Middle frontal gyrus (tissue), 1 donor: ENCODE data around the gene SPATA31D3.
"Not testable (repeated sequence)": the region's sequence is repeated elsewhere in the genome, so short reads cannot be mapped to it uniquely, and the experiment has no call there.

ENCODE experiments used
- DNase-seq: peaks from one replicate; pipeline ENCODE4 v3.0.0-alpha.2; 2015; ENCODE audit warnings: low spot score; ENCODE audit errors: extremely low spot score

The SPATA31D3 gene

DNA sequence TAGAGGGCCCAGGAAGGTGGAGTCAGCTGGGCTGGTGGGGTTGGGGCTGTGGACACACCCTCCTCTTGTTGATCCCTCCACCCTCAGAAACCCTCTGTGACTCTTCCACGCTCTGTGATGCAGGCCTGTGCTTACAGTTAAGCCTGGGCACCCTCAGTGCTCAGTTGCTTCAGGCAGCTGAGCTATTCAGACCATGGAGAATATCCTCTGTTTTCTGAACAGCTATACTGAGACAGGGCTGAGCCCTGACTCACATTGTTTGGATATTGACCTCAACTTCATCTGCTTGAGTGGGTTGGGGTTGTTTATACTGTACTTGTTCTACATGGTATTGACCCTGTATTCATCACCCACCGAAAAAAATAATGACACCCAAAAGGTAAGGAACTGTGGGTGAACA is at the start of gene SPATA31D3:
Gene SPATA31D3, plus strand, starts transcription at position 108 of the 400 bp plus-strand sequence. Its CDS starts 86 bp downstream, at position 194.
- not testable (repeated sequence) for DNase-seq

DNA sequence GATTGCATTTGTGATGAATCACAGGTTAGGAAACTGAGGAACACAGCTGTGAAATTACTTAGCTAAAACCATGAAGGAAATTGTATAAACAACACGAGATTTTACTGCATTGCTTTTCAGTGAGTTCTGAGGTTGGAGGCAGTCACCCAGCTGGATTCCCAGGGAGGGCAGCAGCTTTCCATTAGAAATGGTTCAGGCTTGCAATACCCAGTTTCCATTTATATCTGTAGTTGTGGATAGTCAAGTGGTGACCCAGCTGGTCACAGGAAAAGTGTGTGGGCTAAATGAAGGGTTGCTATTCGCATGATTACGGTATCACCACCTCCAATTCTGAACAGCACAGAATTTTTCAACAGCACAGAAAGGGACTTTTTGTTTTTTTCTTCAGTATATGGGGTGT is 49.4 kb upstream of the SPATA31D3 start:
- DNase-seq: no peak

DNA sequence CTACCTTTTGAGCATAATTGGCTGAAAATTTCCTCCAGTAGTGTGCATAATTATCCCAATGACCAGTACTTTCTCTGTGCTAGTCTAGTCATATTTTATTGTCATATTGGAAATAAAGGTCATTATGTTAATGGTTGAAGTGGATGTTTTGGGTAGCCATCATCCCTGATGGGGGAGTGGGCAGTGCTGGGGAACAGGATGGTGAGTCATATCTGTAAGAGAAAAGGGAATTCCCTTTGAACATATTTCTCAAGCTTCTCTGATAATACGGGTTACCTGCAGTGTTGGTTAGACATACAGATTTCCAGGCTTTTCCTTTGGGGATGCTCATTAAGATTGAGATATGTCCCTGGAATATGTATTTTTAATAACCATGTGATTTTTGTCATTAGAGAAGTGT is 48.4 kb upstream of the SPATA31D3 start:
- DNase-seq: no peak

DNA sequence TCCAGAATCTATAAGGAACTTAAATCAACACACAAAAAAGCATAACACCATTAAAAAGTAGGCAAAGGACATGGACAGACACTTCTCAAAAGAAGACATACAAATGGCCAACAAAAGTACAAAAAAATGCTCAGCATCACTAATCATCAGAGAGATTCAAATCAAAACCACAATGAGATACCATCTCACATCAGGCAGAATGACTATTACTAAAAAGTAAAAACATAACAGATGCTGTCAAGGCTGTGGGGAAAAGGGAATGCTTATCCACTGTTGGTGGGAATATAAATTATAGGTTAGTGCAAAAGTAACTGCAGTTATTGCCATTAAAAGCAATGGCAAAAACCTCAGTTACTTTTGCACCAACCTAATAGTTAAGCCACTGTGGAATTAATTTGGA is 47.2 kb upstream of the SPATA31D3 start:
- DNase-seq: no peak

DNA sequence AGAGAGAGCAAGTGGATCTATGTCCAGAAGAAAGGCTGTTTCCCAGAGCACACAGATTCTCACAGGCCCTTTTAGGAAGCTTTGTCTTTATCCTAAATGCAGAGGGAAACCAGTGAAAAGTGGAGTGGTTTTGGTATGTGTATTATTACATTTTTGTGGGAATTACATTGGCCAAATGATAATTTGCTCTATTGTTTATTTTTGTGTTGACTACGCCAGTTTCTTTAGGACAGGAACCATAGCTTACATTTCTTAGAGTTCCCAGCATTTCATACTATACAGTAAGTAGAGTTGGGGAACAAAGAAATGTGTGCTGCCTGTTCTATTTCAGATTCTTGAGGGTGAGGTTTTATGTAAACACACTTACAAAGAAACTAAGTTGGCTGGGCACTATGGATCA is 44.4 kb upstream of the SPATA31D3 start:
- DNase-seq: no peak

DNA sequence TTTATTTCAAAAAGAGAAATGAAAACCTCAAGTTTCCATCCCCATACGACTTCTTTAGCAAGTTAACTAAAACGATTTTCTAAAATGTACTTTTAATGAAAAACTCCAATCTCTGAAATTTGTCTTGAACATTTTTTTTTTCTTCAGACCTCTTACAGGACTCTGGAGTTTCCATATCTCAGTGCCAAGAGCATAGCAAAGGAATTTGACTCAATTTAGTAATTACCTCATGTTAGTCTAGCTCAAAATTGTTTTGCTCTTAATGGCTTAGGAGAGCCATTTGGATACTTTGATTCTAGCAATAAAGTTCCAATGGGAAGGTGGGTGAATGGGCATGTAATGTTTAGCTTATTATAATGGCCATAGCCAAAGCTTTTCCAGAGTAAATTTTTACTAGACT is 41.1 kb upstream of the SPATA31D3 start:
- DNase-seq: no peak

DNA sequence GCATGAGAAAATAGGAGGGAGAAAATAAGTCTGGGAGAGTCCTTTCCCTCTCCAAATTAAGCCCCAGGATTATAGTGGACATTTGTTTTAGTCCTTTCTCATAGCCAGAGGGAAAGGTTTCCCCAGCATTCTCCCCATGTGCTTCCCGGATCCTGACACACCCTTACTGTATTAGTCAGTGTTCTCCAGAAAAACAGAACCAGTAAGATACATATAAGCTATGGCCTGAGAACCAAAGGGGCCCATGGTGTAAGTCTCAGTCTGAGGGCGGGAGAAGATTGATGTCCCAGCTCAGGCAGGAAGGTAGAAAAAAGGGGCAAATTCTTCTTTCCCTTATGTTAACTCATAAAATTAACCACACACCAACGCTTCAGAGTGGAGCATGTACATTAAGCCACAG is 40.7 kb upstream of the SPATA31D3 start:
- no peak for DNase-seq

DNA sequence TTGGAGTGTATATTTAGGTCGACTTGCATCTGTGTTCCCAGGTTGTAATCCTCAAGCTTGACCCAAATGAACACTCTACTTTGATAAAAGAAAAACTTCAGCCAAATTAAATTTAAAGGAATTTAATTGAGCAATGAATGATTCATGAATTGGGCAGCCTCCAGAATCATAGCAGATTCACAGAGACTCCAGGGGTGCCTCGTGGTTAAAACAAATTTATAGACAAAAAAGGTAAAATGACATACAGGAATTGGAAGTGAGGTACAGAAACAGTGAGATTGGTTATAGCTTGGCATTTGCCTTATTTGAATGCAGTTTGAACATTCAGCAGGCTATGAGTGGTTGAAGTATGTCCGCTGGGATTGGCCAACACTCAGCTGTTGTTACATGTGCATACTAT is 36.6 kb upstream of the SPATA31D3 start:
- no peak for DNase-seq

DNA sequence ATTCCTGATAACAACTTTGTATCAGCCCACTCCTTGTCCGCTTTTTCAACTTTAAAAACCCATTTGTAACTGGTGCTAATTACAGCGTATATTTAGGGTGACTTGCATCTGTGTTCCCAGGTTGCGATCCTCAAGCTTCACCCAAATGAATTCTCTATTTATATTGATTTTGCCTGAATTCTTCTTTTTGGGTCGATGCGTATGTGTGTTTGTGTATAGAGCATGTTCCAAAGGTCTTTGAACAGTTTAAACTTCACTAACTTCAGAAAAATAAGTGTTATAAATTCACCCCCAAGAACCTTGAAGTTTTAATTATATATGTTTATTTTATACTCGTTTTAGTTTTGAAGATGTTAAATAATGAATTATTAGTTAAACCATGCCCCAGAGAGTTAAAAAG is 31.2 kb upstream of the SPATA31D3 start:
- DNase-seq: no peak

DNA sequence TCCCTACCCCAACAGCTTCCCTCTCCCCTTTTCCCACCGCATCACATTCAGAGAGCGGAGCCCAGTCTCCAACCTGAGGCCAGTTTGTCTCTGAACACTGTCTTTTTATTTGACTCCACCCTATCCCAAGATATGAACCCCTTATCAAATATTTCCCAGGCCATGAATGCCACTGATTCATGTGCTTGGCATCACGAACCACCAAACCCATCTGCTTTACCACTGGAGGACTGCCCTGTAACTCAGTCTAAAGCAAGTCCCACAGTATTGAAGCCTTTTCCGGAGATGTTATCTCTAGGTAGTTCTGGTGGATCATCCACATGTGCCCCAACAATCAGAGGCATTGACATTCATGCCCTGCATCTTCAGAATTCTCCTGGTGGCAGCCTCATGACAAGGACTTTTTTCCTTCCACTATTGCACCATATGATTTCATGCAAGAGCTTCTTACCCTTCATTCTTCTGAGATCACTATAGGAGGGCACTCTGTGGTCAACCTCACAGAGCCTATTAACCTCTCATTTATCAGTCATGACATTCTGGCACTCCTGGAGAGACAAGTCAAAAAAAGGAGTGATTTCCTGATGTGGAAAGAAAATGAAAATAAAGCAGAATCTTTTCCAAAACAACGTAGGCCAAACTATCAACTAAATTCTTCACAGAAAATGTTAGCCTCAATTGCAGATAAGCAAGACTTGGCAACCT is 27.3 kb upstream of the SPATA31D3 start:
- no peak for DNase-seq

DNA sequence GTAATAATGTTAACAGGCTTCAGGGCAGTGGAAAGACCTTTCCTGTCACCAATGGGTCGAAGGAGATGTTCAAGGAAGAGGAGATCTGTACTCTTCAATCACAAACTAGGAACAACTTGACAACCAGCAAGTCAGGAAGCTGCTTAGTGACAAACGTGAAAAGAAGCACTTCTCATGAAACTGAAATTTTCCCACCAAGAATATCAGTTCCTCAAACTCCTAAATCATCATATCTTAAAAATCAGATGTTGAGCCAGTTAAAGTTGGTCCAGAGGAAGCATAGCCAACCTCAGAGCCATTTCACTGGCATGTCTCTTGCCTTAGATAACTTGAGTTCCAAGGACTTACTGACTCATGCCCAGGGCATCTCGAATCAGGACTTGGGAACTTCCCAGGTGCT is 24.8 kb upstream of the SPATA31D3 start:
- not testable (repeated sequence) for DNase-seq

DNA sequence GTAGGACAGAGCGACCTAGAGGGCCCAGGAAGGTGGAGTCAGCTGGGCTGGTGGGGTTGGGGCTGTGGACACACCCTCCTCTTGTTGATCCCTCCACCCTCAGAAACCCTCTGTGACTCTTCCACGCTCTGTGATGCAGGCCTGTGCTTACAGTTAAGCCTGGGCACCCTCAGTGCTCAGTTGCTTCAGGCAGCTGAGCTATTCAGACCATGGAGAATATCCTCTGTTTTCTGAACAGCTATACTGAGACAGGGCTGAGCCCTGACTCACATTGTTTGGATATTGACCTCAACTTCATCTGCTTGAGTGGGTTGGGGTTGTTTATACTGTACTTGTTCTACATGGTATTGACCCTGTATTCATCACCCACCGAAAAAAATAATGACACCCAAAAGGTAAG is 15.0 kb upstream of the SPATA31D3 start, which contains the start of gene SPATA31D4:
Gene SPATA31D4, plus strand, starts transcription at position 124 of the 400 bp plus-strand sequence. Its CDS starts 86 bp downstream, at position 210.
- DNase-seq: not testable (repeated sequence)

DNA sequence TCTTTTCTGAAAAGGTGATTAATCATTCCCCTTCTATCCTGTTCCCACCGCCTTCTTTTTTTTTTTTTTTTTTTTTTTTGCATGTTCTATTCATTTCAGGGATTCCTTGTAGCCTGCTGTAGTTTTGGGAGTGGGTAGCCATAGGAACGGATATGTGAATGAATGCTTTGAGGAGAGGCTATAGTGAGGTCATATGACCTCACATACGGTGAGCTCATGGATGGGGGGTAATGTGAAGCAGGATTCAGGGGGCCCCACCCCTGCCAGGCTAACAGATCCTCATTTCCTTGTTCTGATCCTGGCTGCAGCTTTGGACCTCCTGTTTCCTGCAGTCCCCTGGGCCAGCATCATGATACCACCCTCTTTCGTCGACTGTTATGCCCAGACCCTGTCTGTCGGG is 13.2 kb upstream of the SPATA31D3 start:
- not testable (repeated sequence) for DNase-seq

DNA sequence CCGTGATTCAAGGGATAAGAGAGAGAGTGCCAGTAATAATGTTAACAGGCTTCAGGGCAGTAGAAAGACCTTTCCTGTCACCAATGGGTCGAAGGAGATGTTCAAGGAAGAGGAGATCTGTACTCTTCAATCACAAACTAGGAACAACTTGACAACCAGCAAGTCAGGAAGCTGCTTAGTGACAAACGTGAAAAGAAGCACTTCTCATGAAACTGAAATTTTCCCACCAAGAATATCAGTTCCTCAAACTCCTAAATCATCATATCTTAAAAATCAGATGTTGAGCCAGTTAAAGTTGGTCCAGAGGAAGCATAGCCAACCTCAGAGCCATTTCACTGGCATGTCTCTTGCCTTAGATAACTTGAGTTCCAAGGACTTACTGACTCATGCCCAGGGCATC is 9.8 kb upstream of the SPATA31D3 start:
- DNase-seq: not testable (repeated sequence)

DNA sequence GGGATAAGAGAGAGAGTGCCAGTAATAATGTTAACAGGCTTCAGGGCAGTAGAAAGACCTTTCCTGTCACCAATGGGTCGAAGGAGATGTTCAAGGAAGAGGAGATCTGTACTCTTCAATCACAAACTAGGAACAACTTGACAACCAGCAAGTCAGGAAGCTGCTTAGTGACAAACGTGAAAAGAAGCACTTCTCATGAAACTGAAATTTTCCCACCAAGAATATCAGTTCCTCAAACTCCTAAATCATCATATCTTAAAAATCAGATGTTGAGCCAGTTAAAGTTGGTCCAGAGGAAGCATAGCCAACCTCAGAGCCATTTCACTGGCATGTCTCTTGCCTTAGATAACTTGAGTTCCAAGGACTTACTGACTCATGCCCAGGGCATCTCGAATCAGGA is 5.3 kb downstream of the SPATA31D3 start:
- DNase-seq: not testable (repeated sequence)

DNA sequence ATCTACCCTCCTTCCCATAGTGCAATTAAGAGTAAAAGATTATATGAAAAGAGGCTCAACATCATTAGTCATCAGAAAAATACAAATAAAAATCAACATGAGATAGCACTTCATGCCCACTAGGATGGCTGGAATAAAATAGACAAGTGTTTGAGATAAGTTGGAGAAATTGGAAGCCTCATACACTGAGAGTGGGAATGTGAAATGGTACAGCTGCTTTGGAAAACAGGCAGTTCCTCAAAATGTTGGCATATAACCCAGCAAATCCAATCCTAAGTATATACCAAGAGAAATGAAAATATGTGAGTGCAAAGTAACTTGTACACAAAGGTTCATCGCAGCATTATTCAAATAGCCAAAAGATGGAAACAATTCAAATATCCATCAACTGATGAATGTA is 9.8 kb downstream of the SPATA31D3 start:
- no peak for DNase-seq

DNA sequence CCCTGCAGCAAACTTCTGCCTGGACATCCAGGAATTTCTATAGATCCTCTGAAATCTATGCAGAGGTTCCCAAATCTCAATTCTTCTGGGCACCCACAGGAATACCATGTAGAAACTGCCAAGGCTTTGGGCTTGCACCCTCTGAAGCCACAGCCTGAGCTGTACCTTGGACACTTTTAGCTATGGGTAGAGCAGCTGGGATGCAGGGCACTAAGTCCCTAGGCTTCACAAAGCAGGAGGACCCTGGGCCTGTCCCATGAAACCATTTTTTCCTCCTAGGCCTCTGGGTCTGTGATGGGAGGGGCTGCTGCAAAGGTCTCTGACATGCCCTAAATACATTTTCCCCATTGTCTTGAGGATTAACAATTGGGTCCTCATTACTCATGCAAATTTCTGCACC is 12.3 kb downstream of the SPATA31D3 start:
- no peak for DNase-seq

DNA sequence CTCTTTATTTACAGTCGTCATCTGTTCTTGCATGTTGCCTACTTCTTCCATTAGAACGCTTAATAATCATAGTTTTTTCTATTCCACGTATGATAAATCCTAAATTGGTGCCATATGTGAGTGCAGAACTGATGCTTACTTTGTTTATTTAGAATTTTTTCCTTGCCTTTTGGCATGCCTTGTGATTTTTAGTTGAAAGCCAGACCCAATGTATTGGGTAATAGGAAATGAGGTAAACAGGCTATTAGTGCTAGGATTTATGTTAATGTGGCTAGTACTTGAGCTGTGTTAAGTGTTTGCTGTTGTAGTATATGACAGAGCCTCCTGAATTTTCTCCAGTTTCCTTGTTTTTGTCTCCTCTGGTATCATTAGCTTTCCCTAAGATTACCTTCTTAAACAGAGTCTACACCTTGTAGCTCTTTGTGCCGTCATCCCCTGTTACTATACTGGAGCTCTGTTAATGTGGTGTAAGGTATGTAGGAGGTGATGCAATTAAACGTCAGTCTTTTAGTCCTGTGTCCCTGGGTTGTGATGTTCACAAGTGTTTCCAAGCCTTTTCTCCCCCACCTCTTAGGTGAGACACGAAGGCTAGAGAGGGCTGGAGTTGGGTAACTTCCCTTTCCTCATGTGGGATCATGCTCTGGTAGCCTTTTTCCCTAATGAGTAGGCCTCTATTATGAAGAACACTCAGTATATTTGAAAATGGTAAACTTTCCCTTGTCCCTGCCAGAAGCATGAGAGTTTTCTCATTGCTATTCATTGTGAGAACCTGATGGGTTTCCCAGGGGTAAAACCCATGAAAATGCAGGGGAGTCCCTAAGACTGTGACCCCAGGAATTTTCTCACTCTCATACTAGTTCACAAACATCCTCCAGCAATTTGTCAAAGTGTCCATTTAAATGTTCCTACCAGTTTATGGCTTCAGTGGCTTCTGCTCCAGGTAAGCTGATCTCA is 21.2 kb downstream of the SPATA31D3 start:
- no peak for DNase-seq

DNA sequence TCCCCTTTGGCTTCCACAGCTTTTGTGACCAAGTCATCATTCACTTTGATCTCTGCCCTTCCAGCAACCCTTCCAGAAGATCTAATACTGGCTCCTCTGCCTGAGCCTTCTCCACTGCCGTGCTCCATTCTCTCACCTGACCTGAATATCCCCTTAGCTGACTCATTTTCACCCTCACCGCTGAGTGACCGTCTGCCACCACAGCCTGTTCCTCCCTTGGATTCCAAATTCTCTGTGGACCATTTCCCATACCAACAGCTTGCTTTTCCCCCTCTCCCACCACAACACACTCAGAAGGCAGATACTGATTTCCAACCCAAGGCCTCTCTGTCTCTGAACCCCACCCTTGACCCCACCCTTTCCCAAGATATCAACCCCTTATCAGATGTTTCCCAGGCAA is 24.7 kb downstream of the SPATA31D3 start:
- no peak for DNase-seq

DNA sequence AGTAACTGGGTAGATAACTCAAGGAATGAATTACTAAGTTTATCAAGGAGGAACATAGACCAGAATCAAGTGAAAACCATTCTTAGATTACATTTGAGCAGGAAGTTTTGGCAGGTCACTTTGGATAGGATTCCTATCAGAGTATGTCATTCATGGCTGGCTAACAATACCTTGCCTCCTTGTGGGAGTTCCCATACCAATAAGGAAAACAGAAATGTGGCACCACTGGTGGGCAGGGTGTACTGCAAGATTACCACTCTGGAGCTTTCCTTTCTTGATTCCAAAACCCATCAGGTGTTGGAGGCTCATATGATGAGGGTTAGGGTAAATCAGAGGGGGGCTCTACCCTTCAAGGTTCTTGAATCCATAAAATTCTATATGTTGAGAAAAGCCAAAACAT is 26.7 kb downstream of the SPATA31D3 start:
- no peak for DNase-seq

DNA sequence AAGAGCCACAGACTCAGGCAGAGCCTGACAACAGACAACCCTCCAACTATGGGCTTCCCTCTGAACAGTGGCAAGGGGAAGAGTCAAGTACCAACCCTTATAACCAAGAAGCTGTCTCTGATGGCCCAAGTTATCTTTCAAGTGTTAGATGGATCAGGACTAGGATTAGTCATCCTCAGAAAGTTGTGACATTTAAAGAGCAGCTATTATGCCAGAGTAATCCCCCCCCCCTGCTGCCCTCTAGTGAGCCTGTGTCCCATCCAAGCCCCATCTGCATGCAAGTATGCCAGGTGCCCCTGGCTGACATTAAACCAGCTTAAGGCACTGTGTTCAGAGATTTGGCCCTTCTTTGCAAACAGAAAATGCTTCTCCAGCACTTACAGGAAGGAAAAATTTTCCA is 28.4 kb downstream of the SPATA31D3 start:
- DNase-seq: no peak

DNA sequence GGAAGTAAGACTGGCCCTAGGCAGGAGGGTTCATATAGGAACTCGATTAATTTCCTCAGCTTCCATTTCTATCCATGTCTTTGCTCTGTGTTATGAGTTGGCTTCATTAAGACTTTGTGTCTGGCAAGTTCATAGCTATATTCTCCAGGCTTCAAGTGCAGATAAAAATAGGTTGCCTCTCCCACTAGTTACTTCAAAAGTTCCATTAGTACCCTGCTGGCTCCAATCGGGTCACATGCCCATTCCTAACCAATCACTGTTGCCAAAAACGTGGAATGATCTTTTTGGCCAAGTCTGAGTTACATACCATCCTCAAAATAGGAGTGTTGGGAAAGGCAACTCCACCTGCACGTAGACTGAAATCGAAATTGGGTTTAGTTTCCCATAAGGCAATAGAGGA is 31.5 kb downstream of the SPATA31D3 start:
- DNase-seq: no peak
